Neural crest cell (in vitro differentiated cells): Measurements from ENCODE around the gene ZP1. TPM values are rescaled to one million over a fixed set of nuclear protein-coding genes. Genes with fewer than 3 reads are reported as not detected.

Source experiments
- DNase-seq: peaks from one replicate; pipeline ENCODE4 v3.0.0; 2021; ENCODE audit warnings: low read depth, mixed read lengths, low spot score
- H3K27ac Mint-ChIP-seq: one replicate; pipeline ENCODE4 v1.8.0; 2021; ENCODE audit warnings: mild to moderate bottlenecking, mixed read lengths; ENCODE audit not compliant: unreplicated experiment
- H3K27me3 Mint-ChIP-seq: 2 replicates; pipeline ENCODE4 v1.8.0; 2021; ENCODE audit warnings: low read depth, mild to moderate bottlenecking, mixed read lengths
- H3K36me3 Mint-ChIP-seq: 2 replicates; pipeline ENCODE4 v1.8.0; 2021; ENCODE audit warnings: low read depth, mild to moderate bottlenecking, mixed read lengths
- H3K4me1 Mint-ChIP-seq: 2 replicates; pipeline ENCODE4 v1.8.0; 2021; ENCODE audit warnings: mixed read lengths
- H3K4me3 Mint-ChIP-seq: one replicate; pipeline ENCODE4 v1.8.0; 2021; ENCODE audit warnings: mild to moderate bottlenecking, mixed read lengths
- H3K9me3 Mint-ChIP-seq: 2 replicates; pipeline ENCODE4 v1.8.0; 2021; ENCODE audit warnings: mixed read lengths
- total RNA-seq: library from RNA; stranded (reverse); gene quantifications from 2 replicates; pipeline ENCODE4 v1.2.1, GENCODE V29; 2021
- TF ChIP-seq, protein P1 (sequence below): fragments of 200-600 bp; sonication (generic); conservative IDR thresholded peaks from 2 replicates; pipeline ENCODE4 v1.5.0; 2021; ENCODE audit warnings: antibody characterized with exemption, mild to moderate bottlenecking

ZP1 gene
- total RNA-seq, 1 donor from 2014 or later = not detected

DNA sequence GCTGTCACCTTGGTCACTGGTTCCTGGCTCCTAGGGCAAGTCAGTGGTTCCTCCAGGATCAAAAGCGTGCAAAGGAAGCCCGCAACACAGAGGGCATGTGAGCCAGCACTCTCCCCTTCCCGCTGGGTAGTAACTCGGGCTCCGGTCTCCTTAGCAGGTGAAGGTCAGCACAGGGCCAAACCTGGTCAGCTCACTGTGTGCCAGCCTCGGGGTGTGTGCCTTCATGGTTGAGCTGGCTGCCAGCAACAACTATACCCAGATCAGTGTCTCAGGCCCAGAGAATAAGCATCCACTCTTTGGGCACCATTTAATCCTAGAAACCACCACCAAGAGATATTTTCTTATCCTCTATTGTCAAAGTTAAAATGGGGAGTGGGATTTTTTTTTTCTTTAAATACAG, 41.6 kb upstream of the ZP1 start:
- Mint-ChIP-seq H3K27ac (peak overlapping the region; percentile 62), H3K4me3 (no peak overlapping the region), H3K4me1 (no peaks in the 10 kb centered on the region), H3K9me3 (no peaks in the 10 kb centered on the region), H3K27me3 (peaks cover 2% of the 10 kb centered on the region), H3K36me3 (no peaks in the 10 kb centered on the region)
- TF ChIP-seq, protein P1, sequence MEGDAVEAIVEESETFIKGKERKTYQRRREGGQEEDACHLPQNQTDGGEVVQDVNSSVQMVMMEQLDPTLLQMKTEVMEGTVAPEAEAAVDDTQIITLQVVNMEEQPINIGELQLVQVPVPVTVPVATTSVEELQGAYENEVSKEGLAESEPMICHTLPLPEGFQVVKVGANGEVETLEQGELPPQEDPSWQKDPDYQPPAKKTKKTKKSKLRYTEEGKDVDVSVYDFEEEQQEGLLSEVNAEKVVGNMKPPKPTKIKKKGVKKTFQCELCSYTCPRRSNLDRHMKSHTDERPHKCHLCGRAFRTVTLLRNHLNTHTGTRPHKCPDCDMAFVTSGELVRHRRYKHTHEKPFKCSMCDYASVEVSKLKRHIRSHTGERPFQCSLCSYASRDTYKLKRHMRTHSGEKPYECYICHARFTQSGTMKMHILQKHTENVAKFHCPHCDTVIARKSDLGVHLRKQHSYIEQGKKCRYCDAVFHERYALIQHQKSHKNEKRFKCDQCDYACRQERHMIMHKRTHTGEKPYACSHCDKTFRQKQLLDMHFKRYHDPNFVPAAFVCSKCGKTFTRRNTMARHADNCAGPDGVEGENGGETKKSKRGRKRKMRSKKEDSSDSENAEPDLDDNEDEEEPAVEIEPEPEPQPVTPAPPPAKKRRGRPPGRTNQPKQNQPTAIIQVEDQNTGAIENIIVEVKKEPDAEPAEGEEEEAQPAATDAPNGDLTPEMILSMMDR = no peak
- no peak for DNase-seq

DNA sequence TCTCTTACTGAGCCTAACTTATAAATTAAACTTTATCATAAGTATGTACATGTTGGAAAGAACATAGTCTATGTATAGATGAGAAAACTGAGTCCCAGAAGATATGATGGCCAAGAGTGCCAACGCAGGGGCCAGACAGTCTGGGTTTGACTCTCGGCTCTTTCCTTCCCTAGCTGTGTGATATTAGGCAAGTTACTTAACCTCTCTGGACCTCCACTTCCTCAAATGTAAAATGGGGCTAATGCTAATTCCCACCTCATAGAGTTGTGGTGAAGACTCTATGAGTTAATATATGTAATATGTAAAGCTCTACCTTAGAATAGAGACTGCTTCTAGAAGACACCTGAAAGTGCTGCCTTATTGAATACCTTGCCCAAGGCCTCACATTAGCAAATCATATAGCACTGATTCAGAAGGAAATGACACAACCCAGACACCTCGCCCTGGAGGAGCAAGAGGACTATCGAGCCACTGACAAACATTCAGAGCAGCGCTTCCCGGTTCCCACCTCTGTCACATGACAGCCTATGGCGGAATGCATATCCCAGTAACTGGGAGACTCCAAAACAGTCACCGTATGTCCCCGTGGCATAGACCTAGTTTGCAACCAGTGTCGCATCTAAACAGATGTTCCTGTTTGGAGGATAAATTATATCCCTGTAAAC, 36.7 kb upstream of the ZP1 start:
- Mint-ChIP-seq H3K4me1 (no peaks in the 10 kb centered on the region), H3K27me3 (peaks cover 41% of the 10 kb centered on the region), H3K9me3 (no peaks in the 10 kb centered on the region), H3K4me3 (no peak overlapping the region), H3K36me3 (no peaks in the 10 kb centered on the region), H3K27ac (no peak overlapping the region)
- DNase-seq = no peak
- TF ChIP-seq, protein P1 = no peak

DNA sequence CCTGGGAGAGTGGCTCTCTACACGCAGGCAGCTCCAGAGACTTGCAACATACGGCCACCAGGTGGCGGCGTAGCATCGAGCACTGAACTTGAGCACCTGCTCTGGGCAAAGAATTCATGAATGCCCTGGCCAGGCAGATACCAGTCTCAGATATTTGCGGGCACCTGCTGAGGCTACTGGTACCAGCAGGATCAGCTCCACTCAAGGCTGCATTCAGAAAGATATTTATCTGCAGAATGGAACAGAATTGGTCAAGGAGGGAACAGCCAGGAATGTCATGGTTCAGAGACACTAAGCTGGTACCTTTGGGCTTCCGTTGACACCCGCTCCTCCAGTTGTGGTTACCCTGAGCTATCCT, 36.2 kb upstream of the ZP1 start:
- no peak overlapping the region for H3K4me3 Mint-ChIP-seq
- H3K9me3 Mint-ChIP-seq = no peaks in the 10 kb centered on the region
- no peaks in the 10 kb centered on the region for H3K36me3 Mint-ChIP-seq
- DNase-seq = peak; percentile 72
- no peaks in the 10 kb centered on the region for H3K4me1 Mint-ChIP-seq
- TF ChIP-seq, protein P1 = peak; percentile 98
- H3K27me3 Mint-ChIP-seq = peaks cover 46% of the 10 kb centered on the region
- no peak overlapping the region for H3K27ac Mint-ChIP-seq

DNA sequence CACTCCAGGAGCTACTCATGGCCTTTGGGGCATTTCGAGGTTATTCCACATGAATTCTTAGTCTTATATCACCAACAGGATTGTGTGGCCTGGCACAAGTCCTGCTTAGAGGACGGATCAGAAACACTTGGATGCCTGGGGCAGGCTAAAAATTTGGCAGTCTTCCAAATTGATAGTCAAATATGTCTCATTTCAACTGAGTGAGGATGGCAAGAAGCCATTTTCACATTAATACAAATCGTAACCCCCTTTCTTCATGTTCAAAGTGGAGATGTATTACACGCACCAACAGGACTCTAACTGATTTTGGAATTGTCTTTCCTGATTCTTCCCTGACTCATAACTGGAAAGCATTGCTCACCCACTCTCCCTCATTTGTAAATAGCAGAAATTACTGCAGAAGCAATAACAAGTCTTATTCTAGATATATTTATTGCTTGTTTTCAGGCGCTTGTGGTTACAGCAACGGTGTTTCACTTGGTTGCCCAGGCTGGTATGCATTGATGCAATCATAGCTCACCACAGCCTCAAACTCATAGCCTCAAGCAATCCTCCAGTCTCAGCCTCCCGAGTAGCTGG, 35.8 kb upstream of the ZP1 start:
- DNase-seq = no peak
- H3K27me3 Mint-ChIP-seq = peaks cover 47% of the 10 kb centered on the region
- no peak overlapping the region for H3K27ac Mint-ChIP-seq
- no peak overlapping the region for H3K4me3 Mint-ChIP-seq
- H3K9me3 Mint-ChIP-seq = no peaks in the 10 kb centered on the region
- no peaks in the 10 kb centered on the region for H3K4me1 Mint-ChIP-seq
- H3K36me3 Mint-ChIP-seq = no peaks in the 10 kb centered on the region
- TF ChIP-seq, protein P1 = no peak

DNA sequence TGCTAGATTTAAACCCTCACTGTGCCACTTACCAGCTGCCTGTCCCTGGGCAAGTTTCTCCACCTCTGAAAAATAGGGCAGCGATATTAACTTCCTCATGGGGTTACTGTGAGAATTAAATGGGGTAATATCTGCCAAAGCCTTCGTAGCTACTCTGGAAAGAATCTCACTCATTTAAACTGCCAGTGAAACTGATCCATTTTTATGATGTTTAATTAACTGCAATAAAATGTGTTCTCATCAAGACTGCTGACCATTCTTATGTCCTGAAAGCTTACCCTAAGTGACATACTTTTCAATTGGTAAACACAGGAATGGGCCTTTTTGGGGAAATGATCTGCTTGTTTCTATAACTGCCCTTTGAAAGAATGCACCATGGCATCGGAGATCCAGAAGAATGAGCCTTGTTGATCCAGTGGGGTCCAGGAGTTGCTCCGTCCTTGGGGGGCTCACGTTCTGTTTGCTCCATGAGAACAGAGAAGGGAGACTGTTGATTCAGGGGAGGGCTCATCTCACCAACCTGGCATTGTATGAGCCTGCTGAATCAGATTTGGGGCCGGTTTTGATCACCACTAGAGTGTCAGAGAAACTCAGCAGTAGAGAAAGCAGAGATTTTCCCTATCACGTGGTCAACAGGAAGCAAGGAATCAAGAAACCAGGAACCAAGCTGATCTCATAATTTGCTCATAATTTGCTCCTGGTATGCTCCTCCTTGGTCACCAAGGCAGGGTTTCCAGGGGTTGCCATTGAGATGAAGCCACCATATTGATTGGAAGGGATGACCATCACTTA, 32.4 kb upstream of the ZP1 start:
- Mint-ChIP-seq H3K27me3 (peaks cover 53% of the 10 kb centered on the region), H3K4me1 (no peaks in the 10 kb centered on the region), H3K36me3 (no peaks in the 10 kb centered on the region), H3K4me3 (no peak overlapping the region), H3K27ac (no peak overlapping the region), H3K9me3 (no peaks in the 10 kb centered on the region)
- TF ChIP-seq, protein P1 = no peak
- no peak for DNase-seq
